Measurements from ENCODE around the gene MSI2. TPM values are rescaled to one million over a fixed set of nuclear protein-coding genes. Genes with fewer than 3 reads are reported as not detected.

MSI2 gene
- total RNA-seq, 1 donor from 2014 or later: 22.8 TPM

GRCh38 chr17:57703273-57703672, 446.9 kb downstream of the MSI2 start:
- DNase-seq (ENCODE audit: low read depth, low spot score): no peak

- no peak for DNase-seq (ENCODE audit: low read depth, low spot score)
Observed at GRCh38 chr17:57704448-57704847, 448.1 kb downstream of the MSI2 start.

DNA sequence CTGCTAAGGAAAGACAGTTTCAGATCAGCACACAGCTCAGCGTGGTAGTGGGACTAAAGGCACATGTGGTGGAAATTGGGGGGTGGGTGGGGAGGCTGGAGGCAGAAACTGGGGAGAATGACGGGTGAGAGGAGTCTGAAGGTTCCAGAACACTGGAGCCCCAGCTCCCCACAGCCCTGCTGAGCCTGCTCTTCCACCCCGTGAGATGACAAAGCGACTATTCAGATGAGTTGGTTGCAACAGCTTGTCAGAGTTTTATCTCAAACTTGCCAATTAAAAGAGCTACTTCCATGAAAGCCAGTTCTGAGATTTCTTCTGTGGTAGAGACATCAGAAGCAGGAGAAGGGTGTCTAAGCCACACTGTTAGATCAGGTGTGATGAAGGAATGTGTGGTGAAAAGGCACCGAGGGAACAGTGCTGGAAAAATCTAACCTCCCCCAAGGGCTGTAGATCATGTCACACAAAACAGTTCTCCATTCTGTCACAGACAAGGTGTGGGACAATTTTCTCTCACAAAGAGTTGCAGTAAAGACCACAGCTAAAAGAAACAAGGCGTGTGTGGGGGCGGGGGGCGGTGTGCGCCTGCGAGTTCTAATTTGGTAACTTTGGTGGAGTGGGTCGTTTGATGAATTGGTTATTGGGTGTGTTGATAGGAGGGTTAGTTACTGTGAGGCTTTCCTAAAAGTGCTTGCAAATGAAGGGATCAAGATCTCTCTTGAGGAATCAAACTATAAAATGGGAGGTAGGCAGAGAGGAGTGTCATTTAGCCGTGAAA, 449.8 kb downstream of the MSI2 start:
- no peak for DNase-seq (ENCODE audit: low read depth, low spot score)

DNA sequence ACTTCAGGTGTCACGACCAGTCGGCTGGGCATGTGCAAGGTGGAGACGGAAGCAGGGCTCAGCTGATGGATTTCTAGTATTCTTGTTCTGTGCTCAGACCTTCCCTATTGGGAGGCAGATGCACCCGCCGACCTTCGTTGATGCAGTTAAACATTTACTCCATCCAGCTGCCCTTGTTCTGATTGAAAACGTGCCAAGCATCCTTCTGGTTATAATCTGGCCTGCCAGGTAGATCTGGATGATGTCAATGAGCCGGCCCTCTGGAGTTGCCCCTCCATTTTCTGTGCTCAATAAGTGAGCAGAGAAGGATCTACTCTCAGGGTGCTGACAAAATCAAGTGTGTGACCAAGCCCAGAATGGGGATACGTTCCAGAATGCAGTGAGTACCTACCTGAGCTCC, 450.4 kb downstream of the MSI2 start:
- DNase-seq (ENCODE audit: low read depth, low spot score): no peak

DNA sequence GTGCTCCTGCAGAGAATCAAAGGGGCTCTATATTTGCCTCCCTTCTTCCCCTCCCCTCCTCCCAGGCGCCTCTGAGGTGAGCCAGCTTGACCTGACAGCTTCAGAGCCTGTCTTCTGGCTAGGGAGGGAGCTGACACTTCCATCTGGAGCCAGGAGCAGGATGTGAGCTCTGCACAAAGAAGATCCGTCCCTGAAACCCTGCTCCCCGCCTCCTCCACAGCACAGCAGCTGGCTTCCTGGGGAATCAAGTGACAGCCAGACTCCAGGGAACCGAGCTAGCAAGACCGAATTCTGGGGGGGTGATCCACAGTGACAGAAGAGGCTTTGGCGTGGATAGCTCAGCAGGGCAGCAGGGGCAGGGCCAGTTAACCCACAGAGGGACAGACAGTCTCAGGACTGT, 451.6 kb downstream of the MSI2 start:
- no peak for DNase-seq (ENCODE audit: low read depth, low spot score)

- DNase-seq (ENCODE audit: low read depth, low spot score): no peak
Observed at GRCh38 chr17:57708410-57708809, 452.1 kb downstream of the MSI2 start.

GRCh38 chr17:57713140-57713539, 456.8 kb downstream of the MSI2 start:
- no peak for DNase-seq (ENCODE audit: low read depth, low spot score)

- DNase-seq (ENCODE audit: low read depth, low spot score): no peak
Observed at GRCh38 chr17:57714665-57715180, 458.4 kb downstream of the MSI2 start.

DNA sequence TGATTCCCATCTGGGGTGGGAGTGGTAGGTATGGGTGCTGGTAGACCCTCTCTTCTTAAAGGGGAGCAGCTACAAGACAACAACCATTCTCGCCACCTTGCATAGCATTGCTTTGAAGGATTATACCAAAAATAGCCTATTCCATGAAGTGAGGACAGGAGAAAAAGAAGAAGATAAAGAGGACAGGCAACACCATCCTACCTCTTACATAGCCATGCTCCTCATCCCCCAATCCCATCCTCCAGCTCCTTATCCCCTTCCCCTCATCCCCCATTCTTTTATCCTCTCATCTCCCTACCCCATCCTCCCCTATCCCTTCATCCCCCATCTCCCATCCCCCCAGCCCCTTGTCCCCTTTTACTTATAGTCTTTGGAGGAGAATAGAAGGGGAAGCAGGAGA, 459.7 kb downstream of the MSI2 start:
- DNase-seq (ENCODE audit: low read depth, low spot score): no peak

- DNase-seq (ENCODE audit: low read depth, low spot score): no peak
Observed at GRCh38 chr17:57718878-57719277, 462.6 kb downstream of the MSI2 start.

DNA sequence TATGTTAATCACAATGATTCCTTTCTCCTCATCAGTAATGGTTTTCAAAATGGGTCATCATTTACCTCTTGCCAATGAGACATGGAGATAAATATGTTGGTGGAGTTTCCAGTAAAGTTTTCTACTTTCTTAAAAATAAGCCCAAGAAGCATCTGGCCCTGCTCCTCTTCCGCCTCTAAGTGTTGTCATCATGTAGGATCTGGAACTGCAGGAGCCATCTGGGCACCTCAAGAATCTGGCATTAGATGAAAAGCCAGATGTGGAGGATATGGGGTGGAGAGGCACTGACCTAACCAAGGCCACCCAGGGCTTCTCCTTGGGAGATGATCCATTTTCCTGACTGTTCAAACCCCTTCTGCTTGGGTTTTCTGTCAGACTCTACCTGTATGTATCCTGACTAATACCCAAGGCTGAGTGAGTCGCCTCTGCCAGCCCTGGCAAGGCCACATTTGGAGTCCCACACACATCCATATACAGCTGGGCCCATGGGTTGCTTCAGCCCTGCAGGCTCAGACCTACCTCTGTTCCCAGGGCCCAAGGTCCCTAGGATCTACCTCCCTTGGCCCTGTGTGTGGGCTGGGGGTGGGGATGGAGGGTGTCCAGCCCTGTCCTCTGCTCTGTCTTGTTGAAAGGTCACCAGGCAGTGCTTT, 464.2 kb downstream of the MSI2 start:
- DNase-seq (ENCODE audit: low read depth, low spot score): no peak

DNA sequence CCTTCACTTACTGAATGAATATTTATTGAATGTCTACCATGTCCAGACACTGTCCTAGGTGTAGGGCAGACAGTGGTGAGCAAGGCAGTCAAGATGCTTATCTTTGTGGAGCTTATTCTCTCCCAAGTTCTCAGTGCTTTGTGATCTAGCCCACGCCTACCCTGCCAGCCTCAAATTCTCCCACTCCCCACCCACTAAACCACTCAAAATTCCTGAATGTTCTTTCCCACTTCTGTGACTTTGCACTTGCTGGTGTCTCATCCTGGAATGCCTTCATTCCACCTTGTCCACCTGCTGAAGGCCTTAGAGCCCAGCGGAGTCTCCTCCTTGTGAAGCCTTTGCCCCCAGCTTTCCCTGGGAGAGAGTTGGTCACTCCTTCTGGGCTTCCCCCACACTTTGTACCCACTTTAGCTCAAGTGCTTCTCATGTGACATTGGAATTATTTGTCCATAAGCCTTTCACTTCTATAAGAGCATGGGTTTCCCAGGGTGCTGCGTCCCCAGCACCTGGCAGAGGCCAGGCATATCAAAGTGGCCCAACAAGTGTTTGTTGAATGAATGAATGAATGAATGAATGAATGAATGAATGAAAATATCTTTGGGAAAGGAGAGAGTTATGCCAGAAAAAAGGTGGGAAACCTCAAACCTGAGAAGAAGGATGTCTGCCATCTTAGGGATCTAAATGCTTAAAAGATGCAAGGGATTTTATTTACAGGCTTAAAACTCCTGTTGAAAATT, 465.8 kb downstream of the MSI2 start:
- DNase-seq (ENCODE audit: low read depth, low spot score): no peak

DNA sequence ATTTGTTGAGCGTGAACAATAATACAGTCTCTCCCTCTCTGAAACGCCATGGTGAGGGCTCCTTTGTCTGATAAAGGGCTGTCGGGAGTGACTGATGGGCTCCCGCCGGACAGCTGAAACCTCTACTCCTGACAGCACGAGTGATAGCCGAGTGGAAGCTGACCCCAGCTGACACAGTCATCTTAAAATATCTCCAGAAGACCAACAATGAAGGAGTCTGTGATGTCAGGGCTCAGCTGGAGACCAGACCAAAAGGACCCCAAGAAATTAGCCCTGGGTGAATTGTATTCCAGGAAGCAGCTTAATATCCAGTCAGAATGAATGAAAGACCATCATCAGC, 466.4 kb downstream of the MSI2 start:
- DNase-seq (ENCODE audit: low read depth, low spot score): no peak

DNA sequence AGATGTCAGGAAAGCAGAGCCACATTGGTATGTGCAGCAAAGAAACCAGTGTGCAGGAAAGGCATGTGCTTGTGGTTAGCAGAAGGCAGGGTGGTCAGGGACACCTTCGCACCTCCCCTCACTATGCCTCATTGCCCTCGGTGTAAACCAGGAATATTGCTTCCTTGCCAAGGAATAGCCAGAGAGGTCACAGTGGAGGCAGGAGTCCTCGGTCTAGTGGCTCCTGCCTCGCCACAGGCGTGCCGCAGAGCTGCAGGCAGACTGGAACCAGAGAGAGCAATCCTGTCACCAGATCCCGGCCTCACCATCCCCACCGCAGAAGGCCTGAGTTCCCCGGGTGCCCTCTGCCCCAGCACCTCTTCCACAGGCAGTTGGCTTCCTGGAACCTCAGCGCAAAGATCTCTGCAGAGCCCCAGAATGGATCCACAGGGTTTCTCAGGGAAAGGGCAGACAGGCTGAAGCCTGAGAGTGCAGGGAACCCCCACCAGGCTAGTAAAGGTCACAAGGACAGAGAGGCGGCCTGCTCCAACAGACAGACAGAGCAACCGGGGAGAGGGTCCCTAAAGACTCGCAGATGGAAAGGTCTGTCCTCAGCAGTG, 467.2 kb downstream of the MSI2 start:
- no peak for DNase-seq (ENCODE audit: low read depth, low spot score)

GRCh38 chr17:57724026-57724728, 467.9 kb downstream of the MSI2 start:
- DNase-seq (ENCODE audit: low read depth, low spot score): no peak

DNA sequence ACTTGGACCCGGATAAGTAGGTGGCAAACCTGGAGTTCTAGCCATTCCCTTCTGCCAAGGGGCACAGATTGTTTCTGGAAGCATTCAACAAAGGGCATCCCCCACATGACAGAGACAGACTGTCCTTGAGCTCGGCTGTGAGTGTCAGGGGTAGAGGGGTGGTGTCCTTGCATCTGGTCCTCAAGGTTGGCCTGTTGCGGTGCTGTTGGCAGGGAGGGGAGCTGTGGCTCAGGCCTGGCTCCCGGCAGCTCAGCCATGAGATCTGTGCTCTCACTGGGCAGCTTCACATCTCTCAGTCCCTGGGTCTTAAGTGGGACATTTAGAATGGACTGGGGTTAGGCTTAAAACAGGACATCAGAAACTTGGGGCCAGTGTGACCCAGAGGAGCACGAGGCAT, 468.4 kb downstream of the MSI2 start:
- no peak for DNase-seq (ENCODE audit: low read depth, low spot score)

GRCh38 chr17:57726213-57726790, 470.0 kb downstream of the MSI2 start:
- no peak for DNase-seq (ENCODE audit: low read depth, low spot score)

DNA sequence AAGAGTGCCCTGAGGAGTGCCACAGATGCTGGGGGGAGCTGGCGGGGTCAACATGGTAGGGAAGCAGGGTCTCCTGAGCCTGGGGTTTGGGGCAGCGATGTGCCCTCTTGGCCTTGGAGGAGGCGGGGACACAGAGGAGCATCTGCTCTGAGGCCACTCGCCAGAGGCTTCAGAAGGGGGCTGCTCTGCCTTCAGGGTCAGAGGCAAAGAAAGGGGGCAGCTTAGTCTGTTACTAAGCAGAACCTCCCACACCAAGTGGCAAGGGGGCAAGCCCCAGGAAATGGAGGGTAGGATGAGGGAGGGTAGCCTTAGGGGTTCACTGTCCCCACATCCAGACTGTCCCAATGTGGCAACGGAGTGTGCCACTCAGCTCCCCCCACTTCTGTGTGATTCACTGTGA, 470.5 kb downstream of the MSI2 start:
- no peak for DNase-seq (ENCODE audit: low read depth, low spot score)

DNA sequence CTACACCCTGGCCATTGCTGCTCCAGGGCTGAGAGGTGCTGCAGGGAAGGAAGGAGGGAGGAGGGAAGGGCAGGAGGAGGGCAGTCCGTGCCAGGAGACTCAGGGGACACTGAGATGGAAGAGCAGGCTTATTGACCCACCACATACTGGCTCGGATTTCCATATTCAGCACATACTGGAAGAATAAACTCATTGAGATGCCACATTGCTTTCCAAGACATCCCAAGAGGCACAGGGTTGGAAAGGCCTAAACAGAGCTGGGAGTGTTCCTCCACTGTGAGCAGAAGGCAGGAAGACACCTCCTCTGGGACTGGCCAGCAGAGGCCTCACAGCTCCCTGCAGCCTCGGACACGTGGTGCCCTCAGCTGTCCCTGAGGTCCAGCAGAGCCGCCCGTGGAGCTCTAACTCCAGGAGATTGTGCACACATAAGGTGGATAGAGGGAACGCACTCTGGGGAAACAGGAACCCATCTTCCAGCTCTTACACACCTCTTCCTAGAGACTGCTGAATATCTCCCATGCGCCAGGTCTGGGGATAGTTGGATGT, 471.4 kb downstream of the MSI2 start:
- no peak for DNase-seq (ENCODE audit: low read depth, low spot score)

DNA sequence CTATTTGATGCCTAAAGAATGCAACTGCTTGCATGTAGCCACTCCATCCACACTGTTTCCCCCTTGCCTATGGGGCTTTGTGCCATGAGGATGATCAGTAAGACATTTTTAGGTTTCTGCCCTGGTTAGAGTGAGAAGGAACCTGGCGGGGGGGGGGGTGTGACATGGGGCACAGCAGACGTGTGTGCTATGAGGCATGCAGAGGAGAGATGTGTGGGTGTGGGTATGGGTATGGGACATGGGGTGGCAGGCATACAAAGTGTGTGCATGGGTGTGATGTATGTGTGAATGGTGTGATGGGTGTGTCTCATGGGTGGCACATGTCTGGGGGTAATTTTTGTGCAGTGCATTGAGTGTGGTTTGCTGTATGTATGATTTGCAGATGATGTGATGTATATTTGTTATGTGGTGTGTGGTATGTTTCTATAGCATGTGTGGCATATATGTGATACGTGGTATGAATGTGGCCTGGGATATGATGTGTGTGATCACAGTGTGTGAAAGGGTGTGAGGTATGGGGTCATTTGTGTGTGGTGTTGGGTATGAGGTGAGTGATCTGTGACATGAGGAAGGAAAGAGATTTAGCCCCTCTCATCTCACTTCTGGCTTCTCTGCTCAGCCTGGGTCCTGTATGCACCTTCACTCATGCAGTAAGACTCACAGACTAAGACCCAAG, 473.8 kb downstream of the MSI2 start:
- no peak for DNase-seq (ENCODE audit: low read depth, low spot score)

All from pulmonary artery endothelial cell (primary cell).